ENCODE results near the gene NCOA3.
"Not testable (repeated sequence)": the region's sequence is repeated elsewhere in the genome, so short reads cannot be mapped to it uniquely, and the experiment has no call there.

NCOA3 gene

DNA sequence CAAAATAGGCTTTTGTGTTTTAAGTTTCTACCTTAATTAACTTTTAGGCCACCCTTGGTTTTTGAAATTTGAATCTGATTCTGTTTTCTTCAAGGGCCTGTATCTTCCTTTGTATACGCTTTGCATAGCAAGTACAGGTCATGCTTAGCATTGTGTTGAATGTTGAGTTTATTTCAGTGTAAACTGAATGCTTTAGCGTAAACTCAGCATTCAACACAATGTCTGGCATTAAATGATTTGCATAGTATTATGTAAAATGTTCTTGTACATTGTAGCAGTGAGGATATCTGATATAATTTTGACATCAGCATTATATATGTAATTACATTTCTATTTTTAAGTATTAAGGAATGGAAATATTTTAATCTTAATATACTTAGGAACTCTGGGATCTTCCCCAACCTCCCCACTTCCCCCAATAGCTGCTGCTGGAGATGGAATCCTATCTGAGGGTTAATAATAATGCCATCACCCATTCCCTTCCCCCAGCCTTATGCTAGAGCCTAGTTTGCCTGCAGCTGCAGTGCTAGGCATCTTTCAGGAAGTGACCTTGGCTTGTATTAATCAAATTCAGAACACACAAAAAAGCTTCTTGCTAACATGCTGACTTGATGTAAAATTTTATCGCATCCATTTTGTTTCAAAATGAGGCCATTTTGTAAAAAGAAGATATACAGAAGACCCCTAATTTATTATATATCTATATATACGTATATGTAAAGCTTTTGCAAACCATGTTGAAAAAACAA lies 73.1 kb downstream of the NCOA3 start:
- H2AK5ac ChIP-seq (ENCODE audit: low read length): no peak overlapping the region
- no peak overlapping the region for H4K5ac ChIP-seq (ENCODE audit: low read length)
- no peak overlapping the region for H3K56ac ChIP-seq (ENCODE audit: low read length)
- no peak overlapping the region for H3K18ac ChIP-seq (ENCODE audit: low read length)
- H3K4me3 ChIP-seq (ENCODE audit: low read length): no peak overlapping the region
- peaks cover 3% of the 10 kb centered on the region for H3K79me2 ChIP-seq (ENCODE audit: control insufficient read depth, insufficient read depth, low read length)
- peaks cover 5% of the 10 kb centered on the region for H3K4me1 ChIP-seq (ENCODE audit: control insufficient read depth, low read depth, low read length)
- H4K8ac ChIP-seq (ENCODE audit: low read depth, low read length): no peak overlapping the region
- H2BK5ac ChIP-seq (ENCODE audit: low read length): no peak overlapping the region
- no peak overlapping the region for H3K9ac ChIP-seq (ENCODE audit: low read length)
- no peak overlapping the region for H3K23ac ChIP-seq (ENCODE audit: low read length)
- no peak overlapping the region for H2BK120ac ChIP-seq (ENCODE audit: low read depth, low read length)
- no peaks in the 10 kb centered on the region for H3K27me3 ChIP-seq (ENCODE audit: insufficient read depth, low read length, poor library complexity)
- H3K79me1 ChIP-seq (ENCODE audit: low read length): peaks cover 4% of the 10 kb centered on the region
- H2BK15ac ChIP-seq (replicated peaks; ENCODE audit: low read depth): no peak overlapping the region
- H3K4ac ChIP-seq (ENCODE audit: low read depth, low read length): no peak overlapping the region
- no peak overlapping the region for H3K27ac ChIP-seq (ENCODE audit: low read depth, low read length)
- WGBS (ENCODE audit: extremely low coverage, insufficient coverage, low lambda C conversion rate): no CpG with 5 or more reads among the region's 4 CpGs
- no peak overlapping the region for H3K4me2 ChIP-seq (ENCODE audit: low read length)
- no peak for DNase-seq
- no peaks in the 10 kb centered on the region for H3K36me3 ChIP-seq (ENCODE audit: control insufficient read depth, insufficient read depth, low read length)

DNA sequence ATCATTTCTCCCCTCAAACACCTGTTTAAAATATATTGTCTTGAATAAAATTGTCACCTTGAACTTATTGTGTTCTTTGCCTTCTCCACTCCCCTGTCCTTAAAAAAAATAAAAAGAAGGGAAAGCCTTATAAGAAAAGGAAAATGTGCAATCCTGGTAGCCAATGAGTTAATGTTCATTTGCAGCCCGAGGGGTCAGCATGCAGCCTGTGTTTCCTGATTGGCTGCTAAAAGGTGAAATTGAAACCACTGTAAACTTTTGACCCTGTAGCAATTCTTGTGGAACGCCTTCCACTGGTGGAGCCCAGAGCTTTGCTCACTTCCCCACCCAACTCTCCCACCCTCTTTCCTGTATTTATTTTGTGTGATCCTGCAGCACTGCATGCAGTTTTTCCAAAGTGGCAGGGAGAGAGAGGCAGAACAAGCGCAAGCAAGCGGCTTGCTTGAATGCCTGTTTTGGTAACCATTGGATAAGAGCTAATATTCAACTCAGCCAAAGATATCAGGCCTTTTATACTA lies 74.9 kb downstream of the NCOA3 start:
- Histone ChIP-seq H4K5ac (ENCODE audit: low read length) (no peak overlapping the region), H3K4ac (ENCODE audit: low read depth, low read length) (no peak overlapping the region), H3K4me3 (ENCODE audit: low read length) (no peak overlapping the region), H3K4me2 (ENCODE audit: low read length) (no peak overlapping the region), H3K27me3 (ENCODE audit: insufficient read depth, low read length, poor library complexity) (no peaks in the 10 kb centered on the region), H3K36me3 (ENCODE audit: control insufficient read depth, insufficient read depth, low read length) (no peaks in the 10 kb centered on the region), H2BK120ac (ENCODE audit: low read depth, low read length) (no peak overlapping the region), H3K56ac (ENCODE audit: low read length) (no peak overlapping the region), H4K8ac (ENCODE audit: low read depth, low read length) (no peak overlapping the region), H2BK5ac (ENCODE audit: low read length) (no peak overlapping the region), H3K27ac (ENCODE audit: low read depth, low read length) (no peak overlapping the region), H2AK5ac (ENCODE audit: low read length) (no peak overlapping the region), H3K79me2 (ENCODE audit: control insufficient read depth, insufficient read depth, low read length) (peaks cover 3% of the 10 kb centered on the region), H3K4me1 (ENCODE audit: control insufficient read depth, low read depth, low read length) (peaks cover 5% of the 10 kb centered on the region), H2BK15ac (replicated peaks; ENCODE audit: low read depth) (no peak overlapping the region), H3K18ac (ENCODE audit: low read length) (no peak overlapping the region), H3K79me1 (ENCODE audit: low read length) (peaks cover 8% of the 10 kb centered on the region), H3K23ac (ENCODE audit: low read length) (no peak overlapping the region), H3K9ac (ENCODE audit: low read length) (no peak overlapping the region)
- WGBS (ENCODE audit: extremely low coverage, insufficient coverage, low lambda C conversion rate): no CpG with 5 or more reads among the region's 4 CpGs
- peak; percentile 57 for DNase-seq

DNA sequence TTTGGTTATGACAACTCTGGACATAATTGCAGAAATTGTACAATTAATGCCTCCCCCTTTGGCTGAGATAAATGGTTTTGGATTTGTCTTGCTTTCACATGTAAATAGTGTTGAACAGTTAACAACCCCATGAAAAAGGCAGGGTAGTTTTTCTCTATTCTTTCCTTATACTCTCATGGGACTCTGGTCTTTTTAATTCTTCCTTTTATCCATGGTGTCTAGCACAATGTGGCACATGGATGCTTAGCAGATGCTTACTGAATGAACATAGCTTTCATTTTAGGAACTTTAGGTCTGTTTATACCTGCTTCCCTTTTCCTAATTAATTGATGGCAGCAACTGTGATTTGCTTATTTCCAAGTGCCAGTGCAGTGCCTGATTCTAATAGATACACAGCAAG lies 75.6 kb downstream of the NCOA3 start:
- no peak overlapping the region for H2AK5ac ChIP-seq (ENCODE audit: low read length)
- no peak overlapping the region for H4K8ac ChIP-seq (ENCODE audit: low read depth, low read length)
- H2BK5ac ChIP-seq (ENCODE audit: low read length): no peak overlapping the region
- no peak overlapping the region for H3K27ac ChIP-seq (ENCODE audit: low read depth, low read length)
- H3K4me2 ChIP-seq (ENCODE audit: low read length): no peak overlapping the region
- no peak overlapping the region for H3K56ac ChIP-seq (ENCODE audit: low read length)
- H3K23ac ChIP-seq (ENCODE audit: low read length): no peak overlapping the region
- H3K4me3 ChIP-seq (ENCODE audit: low read length): no peak overlapping the region
- no peak for DNase-seq
- H3K4me1 ChIP-seq (ENCODE audit: control insufficient read depth, low read depth, low read length): peaks cover 5% of the 10 kb centered on the region
- H3K4ac ChIP-seq (ENCODE audit: low read depth, low read length): no peak overlapping the region
- no peaks in the 10 kb centered on the region for H3K27me3 ChIP-seq (ENCODE audit: insufficient read depth, low read length, poor library complexity)
- peaks cover 8% of the 10 kb centered on the region for H3K79me1 ChIP-seq (ENCODE audit: low read length)
- H2BK15ac ChIP-seq (replicated peaks; ENCODE audit: low read depth): no peak overlapping the region
- H2BK120ac ChIP-seq (ENCODE audit: low read depth, low read length): no peak overlapping the region
- no peak overlapping the region for H3K18ac ChIP-seq (ENCODE audit: low read length)
- no peak overlapping the region for H3K9ac ChIP-seq (ENCODE audit: low read length)
- H4K5ac ChIP-seq (ENCODE audit: low read length): no peak overlapping the region
- H3K79me2 ChIP-seq (ENCODE audit: control insufficient read depth, insufficient read depth, low read length): peaks cover 3% of the 10 kb centered on the region
- H3K36me3 ChIP-seq (ENCODE audit: control insufficient read depth, insufficient read depth, low read length): no peaks in the 10 kb centered on the region

DNA sequence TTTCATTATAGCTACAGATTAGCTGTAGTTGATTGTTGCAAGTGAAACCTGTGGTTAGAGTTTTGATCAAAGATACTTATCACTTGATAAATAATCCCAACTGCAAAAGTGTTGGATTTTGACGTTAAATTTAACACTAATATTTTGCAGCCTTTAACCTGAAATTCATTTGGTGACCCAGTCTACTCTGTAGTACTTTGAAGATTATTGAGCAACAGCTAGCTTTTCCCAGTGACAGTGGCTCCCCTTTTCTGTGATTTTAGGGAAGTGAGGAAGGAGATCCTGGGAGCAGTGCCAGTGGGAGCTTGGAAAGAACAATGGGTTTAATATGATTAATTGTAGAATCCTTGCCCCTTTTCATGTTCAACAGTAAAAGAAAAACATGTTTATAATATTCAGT lies 76.9 kb downstream of the NCOA3 start:
- Histone ChIP-seq H3K56ac (ENCODE audit: low read length) (no peak overlapping the region), H3K4me2 (ENCODE audit: low read length) (no peak overlapping the region), H2BK15ac (replicated peaks; ENCODE audit: low read depth) (no peak overlapping the region), H2AK5ac (ENCODE audit: low read length) (no peak overlapping the region), H2BK120ac (ENCODE audit: low read depth, low read length) (no peak overlapping the region), H4K8ac (ENCODE audit: low read depth, low read length) (no peak overlapping the region), H3K36me3 (ENCODE audit: control insufficient read depth, insufficient read depth, low read length) (no peaks in the 10 kb centered on the region), H2BK5ac (ENCODE audit: low read length) (no peak overlapping the region), H3K79me2 (ENCODE audit: control insufficient read depth, insufficient read depth, low read length) (peaks cover 3% of the 10 kb centered on the region), H3K79me1 (ENCODE audit: low read length) (peaks cover 8% of the 10 kb centered on the region), H3K4me1 (ENCODE audit: control insufficient read depth, low read depth, low read length) (peaks cover 3% of the 10 kb centered on the region), H3K27me3 (ENCODE audit: insufficient read depth, low read length, poor library complexity) (no peaks in the 10 kb centered on the region), H3K18ac (ENCODE audit: low read length) (no peak overlapping the region), H3K4ac (ENCODE audit: low read depth, low read length) (no peak overlapping the region), H3K9ac (ENCODE audit: low read length) (no peak overlapping the region), H4K5ac (ENCODE audit: low read length) (no peak overlapping the region), H3K4me3 (ENCODE audit: low read length) (no peak overlapping the region), H3K23ac (ENCODE audit: low read length) (no peak overlapping the region), H3K27ac (ENCODE audit: low read depth, low read length) (no peak overlapping the region)
- DNase-seq: no peak
- no CpG with 5 or more reads among the region's 1 CpG for WGBS (ENCODE audit: extremely low coverage, insufficient coverage, low lambda C conversion rate)

DNA sequence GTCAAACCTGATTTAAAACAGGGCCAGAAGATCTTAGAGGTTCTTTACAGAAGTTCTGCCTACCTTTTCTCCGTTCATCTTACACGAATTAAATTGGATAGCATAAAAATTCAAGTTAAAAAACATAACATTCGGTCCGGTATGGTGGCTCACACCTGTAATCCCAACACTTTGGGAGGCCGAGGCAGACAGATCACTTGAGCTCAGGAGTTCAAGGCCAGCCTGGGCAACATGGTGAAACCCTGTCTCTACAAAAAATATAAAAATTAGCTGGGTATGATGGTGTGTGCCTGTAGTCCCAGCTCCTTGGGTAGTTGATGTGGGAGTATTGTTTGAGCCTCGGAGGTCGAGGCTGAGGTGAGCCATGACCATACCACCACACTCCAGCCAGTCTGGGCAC lies 79.0 kb downstream of the NCOA3 start:
- H3K4me2 ChIP-seq (ENCODE audit: low read length); H3K56ac ChIP-seq (ENCODE audit: low read length); H2AK5ac ChIP-seq (ENCODE audit: low read length); H3K27me3 ChIP-seq (ENCODE audit: insufficient read depth, low read length, poor library complexity); H3K79me2 ChIP-seq (ENCODE audit: control insufficient read depth, insufficient read depth, low read length); H3K4ac ChIP-seq (ENCODE audit: low read depth, low read length); H3K79me1 ChIP-seq (ENCODE audit: low read length); DNase-seq; H3K18ac ChIP-seq (ENCODE audit: low read length); H3K4me3 ChIP-seq (ENCODE audit: low read length); H2BK120ac ChIP-seq (ENCODE audit: low read depth, low read length); H3K9ac ChIP-seq (ENCODE audit: low read length); H3K27ac ChIP-seq (ENCODE audit: low read depth, low read length); H4K8ac ChIP-seq (ENCODE audit: low read depth, low read length); H3K36me3 ChIP-seq (ENCODE audit: control insufficient read depth, insufficient read depth, low read length); H3K23ac ChIP-seq (ENCODE audit: low read length); H3K4me1 ChIP-seq (ENCODE audit: control insufficient read depth, low read depth, low read length); H2BK5ac ChIP-seq (ENCODE audit: low read length); H4K5ac ChIP-seq (ENCODE audit: low read length); H2BK15ac ChIP-seq (replicated peaks; ENCODE audit: low read depth): not testable (repeated sequence)
- no CpG with 5 or more reads among the region's 7 CpGs for WGBS (ENCODE audit: extremely low coverage, insufficient coverage, low lambda C conversion rate)

DNA sequence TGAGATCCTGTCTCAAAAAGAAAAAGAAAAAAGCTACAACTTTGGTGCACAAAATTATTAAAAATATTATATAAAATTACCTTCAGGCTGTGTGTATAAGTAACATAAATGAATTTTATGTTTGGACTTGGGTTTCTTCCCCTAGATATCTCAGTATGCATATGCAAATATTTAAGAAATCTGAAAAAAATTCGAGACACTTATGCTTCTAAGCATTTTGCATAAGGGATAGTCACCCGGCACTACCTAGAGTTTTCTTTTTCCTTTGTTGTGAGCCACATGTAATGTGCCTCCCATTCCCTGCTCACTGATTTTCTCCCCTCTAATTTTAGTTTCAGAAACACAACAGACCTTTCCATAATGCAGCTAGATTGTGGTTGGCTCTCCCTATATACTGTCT lies 79.4 kb downstream of the NCOA3 start:
- Histone ChIP-seq H3K36me3 (ENCODE audit: control insufficient read depth, insufficient read depth, low read length) (no peaks in the 10 kb centered on the region), H2BK15ac (replicated peaks; ENCODE audit: low read depth) (no peak overlapping the region), H4K5ac (ENCODE audit: low read length) (no peak overlapping the region)

More for the DNA sequence above, 79.4 kb downstream of the NCOA3 start:
- peaks cover 1% of the 10 kb centered on the region for H3K79me2 ChIP-seq (ENCODE audit: control insufficient read depth, insufficient read depth, low read length)
- no peak overlapping the region for H3K4me3 ChIP-seq (ENCODE audit: low read length)
- H3K9ac ChIP-seq (ENCODE audit: low read length): no peak overlapping the region
- H2BK120ac ChIP-seq (ENCODE audit: low read depth, low read length): no peak overlapping the region
- DNase-seq: no peak
- H3K4me2 ChIP-seq (ENCODE audit: low read length): no peak overlapping the region
- no CpG with 5 or more reads among the region's 2 CpGs for WGBS (ENCODE audit: extremely low coverage, insufficient coverage, low lambda C conversion rate)
- no peak overlapping the region for H3K27ac ChIP-seq (ENCODE audit: low read depth, low read length)
- H3K56ac ChIP-seq (ENCODE audit: low read length): no peak overlapping the region
- no peak overlapping the region for H3K18ac ChIP-seq (ENCODE audit: low read length)
- H2BK5ac ChIP-seq (ENCODE audit: low read length): no peak overlapping the region
- H3K23ac ChIP-seq (ENCODE audit: low read length): peak overlapping the region; percentile 53
- H3K79me1 ChIP-seq (ENCODE audit: low read length): peaks cover 6% of the 10 kb centered on the region
- no peak overlapping the region for H3K4ac ChIP-seq (ENCODE audit: low read depth, low read length)
- H4K8ac ChIP-seq (ENCODE audit: low read depth, low read length): no peak overlapping the region
- no peaks in the 10 kb centered on the region for H3K27me3 ChIP-seq (ENCODE audit: insufficient read depth, low read length, poor library complexity)
- H3K4me1 ChIP-seq (ENCODE audit: control insufficient read depth, low read depth, low read length): no peaks in the 10 kb centered on the region
- no peak overlapping the region for H2AK5ac ChIP-seq (ENCODE audit: low read length)

All from mesendoderm (in vitro differentiated cells).